Left renal cortex interstitium (tissue), 4 donors: ENCODE data around the gene PLA2G4E. TPM values are rescaled to one million over a fixed set of nuclear protein-coding genes. Genes with fewer than 3 reads are reported as not detected.

ENCODE experiments used
- DNase-seq, 4 donors: peaks; one replicate each; pipeline ENCODE4 v3.0.0-alpha.2; 2013; ENCODE audit warnings: low read depth in 4 of 4, low spot score in 2 of 4, missing footprints in 1 of 4
- polyA plus RNA-seq, 4 donors: library from polyadenylated mRNA; unstranded; fragments of 120-200 nt; gene quantifications; one replicate each; pipeline ENCODE4 v1.2.1, GENCODE V29; 2013; ENCODE audit not compliant: insufficient read length in 4 of 4

PLA2G4E gene
- polyA plus RNA-seq, 4 donors = 0.03 TPM; not detected in 3

DNA sequence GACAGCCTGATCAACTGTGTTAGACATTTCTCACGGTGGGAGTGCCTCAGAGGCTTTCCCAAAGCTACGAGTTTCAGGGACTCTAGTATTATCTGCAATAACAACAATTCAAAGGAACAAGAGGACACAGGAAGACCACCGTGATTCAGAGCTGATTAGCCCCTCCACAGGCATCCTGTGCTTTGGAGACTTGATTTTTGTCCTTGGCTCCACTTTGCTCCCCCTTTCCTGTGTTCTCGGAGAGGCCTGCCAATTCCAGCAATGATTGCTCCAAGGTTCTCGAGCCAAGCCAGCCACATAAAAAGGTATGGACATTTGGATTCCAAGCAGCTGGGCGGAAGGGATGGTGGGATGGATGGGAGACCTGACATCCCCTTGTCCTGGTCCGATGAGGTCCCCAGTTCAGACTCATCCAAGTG is 62.8 kb downstream of the PLA2G4E start:
- DNase-seq = no peak

- DNase-seq = no peak
These were observed 63.6 kb downstream of the PLA2G4E start for GRCh38 chr15:41957021-41957897.

- DNase-seq = no peak
These were observed 64.9 kb downstream of the PLA2G4E start for GRCh38 chr15:41955807-41956525.

DNA sequence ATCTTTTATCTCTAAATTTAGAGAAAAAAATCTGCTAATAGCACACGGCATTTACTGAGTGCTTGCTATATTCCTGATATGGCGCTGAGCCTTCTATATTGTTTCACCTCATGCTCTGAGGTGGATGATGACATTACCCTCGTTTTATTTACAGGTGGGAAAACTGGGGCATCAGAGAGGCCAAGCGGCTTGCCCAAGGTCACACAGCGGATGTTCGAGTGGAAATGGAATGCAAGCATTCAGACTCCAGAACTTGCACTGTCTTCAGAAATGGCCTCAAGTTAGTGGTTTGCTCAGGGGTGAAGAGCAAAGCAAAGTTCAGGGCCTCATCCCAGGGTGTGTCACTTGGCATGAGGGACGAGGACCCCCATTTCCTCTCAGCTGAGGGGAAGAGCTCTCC is 65.7 kb downstream of the PLA2G4E start:
- no peak for DNase-seq

GRCh38 chr15:41954036-41954435 is 66.8 kb downstream of the PLA2G4E start:
- no peak for DNase-seq

DNA sequence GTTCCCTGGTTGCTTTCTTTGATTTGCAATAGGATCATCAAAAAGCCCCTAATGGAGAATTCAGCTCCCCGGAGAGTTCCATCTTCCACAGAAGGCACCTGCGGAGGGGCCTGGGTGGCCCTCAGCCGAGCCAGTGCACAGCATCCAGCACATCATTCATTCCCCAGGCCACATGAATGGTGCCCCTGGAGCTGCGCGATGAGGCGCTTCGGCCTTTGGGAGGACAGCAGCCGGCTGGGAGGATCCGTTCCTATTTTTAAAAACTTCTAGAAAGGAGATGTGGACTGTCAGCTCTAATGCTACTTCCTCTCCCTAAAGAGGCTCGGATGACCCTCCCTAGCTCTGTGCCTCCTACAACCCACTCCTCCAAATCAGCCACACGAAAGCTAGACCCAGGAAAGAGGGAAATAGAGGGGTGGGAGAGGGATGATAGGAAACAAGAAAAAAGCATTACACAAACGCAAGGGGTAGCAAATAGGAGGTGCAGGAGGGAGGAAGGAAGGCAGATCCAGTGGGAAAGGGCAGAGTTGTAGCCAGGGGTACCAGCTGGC is 68.8 kb downstream of the PLA2G4E start:
- DNase-seq = no peak

DNA sequence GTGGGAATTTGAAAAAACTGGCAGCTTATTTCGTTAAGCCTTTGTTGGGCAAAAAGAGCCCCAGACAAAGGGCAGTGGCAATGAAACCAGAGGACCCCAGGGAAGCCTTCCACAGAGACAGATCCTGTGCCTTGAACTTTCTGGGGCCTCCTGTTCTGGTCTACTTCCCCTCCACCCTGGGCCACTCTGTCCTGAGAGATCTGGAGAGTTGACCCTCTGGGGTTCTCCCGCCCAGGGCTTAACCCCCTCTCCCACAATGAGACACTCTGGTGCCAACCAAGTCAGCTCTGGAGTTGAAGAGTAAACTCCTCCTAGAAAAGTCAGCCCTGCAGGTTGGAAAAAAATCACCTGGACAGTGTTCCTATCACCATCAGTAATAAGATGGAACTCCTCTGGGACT is 69.3 kb downstream of the PLA2G4E start:
- no peak for DNase-seq

DNA sequence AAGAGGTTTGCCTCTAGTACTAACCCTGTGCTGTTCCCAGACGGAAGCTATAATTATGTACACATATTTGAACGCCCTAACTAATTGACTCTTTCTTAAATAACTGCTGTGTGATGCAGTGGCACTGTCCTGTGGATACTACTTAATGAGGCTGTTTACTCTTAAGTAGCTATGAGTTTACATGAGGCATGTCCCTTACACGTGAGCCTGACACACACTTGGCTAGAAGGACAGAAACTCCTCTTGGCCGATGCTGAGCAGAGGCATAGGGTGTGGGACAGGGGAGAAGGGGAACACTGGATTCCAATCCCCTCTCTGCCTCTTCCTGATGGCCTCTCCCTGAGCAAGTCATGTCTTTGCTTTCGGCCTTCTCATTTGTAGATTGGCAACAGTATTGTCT is 70.4 kb downstream of the PLA2G4E start:
- DNase-seq = no peak

DNA sequence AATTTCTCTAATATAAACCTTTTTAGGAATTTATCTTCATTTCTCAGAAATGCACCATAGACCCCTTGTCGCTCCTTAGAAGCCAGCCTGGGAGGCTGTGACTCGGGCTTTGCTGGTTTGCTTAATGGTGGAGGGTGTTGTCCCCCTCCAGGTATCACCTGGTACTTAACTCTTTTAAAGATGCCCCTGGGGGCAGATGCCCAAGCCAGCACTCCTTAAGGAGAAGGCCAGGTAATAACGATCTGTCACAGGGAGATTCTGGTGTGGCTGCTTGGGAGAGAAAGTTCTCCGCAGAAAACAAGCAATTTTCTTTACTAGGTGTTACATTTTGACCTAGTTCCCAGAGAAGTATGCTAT is 70.7 kb downstream of the PLA2G4E start:
- DNase-seq = no peak

DNA sequence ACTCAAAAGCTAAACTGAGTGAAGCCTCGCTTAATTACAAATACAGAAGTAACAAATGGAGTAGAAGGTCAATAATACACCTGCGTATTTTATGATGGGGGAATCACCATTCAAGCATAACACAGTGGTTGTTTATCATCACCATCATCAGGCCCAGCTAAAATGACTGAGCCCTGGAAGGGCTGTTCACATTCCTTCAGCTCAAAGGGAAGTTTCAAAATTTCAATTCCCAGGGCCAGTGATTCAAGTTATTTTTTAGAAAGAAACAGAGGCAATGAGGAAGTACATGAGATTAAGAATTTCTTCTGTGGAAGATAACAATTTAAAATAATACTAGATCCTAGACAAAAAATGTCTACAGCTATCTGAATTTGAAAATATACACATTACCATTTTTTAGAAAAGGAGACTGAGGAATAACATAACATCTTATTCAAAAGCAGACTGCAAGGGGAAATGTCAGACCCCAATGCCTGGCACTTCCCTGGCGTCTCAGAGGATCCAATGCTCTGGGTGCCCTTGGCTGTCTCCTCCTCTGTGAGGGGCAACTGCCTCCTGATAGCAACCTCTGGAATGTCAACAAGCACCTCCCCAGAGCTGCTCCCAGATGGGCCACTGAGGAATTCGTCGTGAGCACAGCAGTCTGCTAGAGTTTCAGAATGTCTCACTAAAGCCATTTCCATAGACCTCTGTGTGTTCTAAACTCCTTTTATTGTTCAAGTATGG is 71.3 kb downstream of the PLA2G4E start:
- DNase-seq = no peak

GRCh38 chr15:41948490-41948889 is 72.4 kb downstream of the PLA2G4E start:
- no peak for DNase-seq

DNA sequence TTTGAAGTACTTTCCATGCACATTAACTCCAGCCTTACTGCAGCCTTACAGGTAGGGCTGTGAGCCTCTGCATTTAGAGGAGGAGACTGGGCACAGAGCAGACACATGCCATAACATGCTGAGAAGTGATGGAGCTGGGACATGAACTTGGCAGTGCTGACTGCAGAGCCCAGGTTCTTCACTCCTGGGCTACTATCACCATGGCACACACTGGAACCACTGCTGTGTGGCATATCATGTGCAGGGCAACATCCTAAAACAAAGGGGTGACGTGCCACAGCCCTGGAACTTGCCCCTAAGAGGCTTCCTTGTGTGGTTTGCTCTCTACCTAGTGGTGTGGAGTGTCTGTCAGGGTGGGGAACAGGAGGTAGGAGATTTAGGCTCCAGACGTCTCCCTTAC is 73.9 kb downstream of the PLA2G4E start:
- no peak for DNase-seq

GRCh38 chr15:41945731-41946130 is 75.1 kb downstream of the PLA2G4E start:
- no peak for DNase-seq

- DNase-seq = no peak
These were observed 75.6 kb downstream of the PLA2G4E start for GRCh38 chr15:41945221-41945620.

GRCh38 chr15:41944313-41944940 is 76.4 kb downstream of the PLA2G4E start:
- no peak for DNase-seq

GRCh38 chr15:41943543-41944312 is 77.1 kb downstream of the PLA2G4E start:
- no peak for DNase-seq

DNA sequence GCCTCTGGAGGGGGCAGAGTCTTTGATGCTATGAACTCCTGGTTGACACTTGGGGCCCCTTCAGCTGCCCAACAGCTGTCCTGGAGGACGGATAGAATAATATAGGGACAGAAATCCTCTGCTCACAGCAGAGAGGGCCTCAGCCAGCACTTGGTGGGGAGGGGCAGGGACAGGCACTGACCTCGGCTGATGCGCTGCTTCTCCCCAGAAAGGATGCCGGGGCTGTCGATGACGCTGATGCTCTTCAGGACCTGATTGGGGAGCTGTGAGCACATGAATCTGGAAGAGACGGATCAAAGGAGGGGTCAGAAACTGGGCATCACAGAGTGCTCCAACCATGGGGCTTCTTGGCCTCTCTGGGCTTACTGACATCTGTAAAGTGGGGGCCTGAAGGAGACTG is 78.0 kb downstream of the PLA2G4E start:
- no peak for DNase-seq

GRCh38 chr15:41941644-41942415 is 79.0 kb downstream of the PLA2G4E start:
- DNase-seq = no peak

- no peak for DNase-seq
These were observed 80.4 kb downstream of the PLA2G4E start for GRCh38 chr15:41940441-41940857.
